Measurements from ENCODE around the gene RFPL3.

RFPL3 gene

DNA sequence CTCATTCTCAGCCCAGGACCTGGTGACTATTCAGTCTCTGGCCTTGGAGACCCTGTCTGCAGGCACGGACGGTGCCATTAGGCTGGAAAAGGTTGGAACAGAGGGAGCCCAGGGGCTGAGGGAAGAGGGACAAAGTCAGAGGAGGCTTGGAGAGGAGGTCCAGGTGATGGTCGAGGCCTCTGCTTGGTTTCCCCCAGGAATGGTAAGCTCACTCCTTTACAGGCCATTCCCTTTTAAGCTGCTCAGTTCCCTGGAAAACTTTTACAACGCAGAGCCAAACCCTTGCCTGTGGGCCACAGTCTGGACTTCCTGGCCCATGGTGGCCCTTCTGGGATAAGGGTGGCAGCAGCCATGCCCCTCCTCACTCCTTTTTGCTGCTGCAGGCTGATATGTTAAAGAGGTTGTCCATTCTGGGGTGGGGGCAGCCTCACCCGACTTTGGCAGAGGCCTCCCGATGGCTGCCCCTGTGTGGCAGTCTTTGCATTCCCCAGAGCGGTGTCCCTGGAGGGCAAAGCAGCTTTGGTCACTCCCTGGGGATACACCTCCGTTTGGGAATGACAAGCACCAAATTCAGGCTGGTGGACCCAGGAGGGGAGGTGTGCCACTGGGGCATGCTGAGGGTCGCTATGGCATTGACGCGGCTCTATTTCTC is 34.0 kb upstream of the RFPL3 start:
- ChIA-PET POLR2A (no interaction called here), CTCF (no interaction called here)
- TF ChIP-seq SP1 (IDR thresholded peaks at IDR 0.05) (no peak), ZNF384 (IDR thresholded peaks at IDR 0.05) (no peak), FOXA1 (IDR thresholded peaks at IDR 0.05) (no peak), TARDBP (IDR thresholded peaks at IDR 0.05) (no peak), HDGF (IDR thresholded peaks at IDR 0.05; ENCODE audit: borderline replicate concordance) (no peak), LEF1 (IDR thresholded peaks at IDR 0.05; ENCODE audit: borderline replicate concordance) (no peak), FOXK2 (IDR thresholded peaks at IDR 0.05) (no peak), ELF4 (IDR thresholded peaks at IDR 0.05) (no peak), BHLHE40 (IDR thresholded peaks at IDR 0.05; ENCODE audit: borderline replicate concordance) (no peak), FOXM1 (IDR thresholded peaks at IDR 0.05; ENCODE audit: borderline replicate concordance) (no peak), SUZ12 (IDR thresholded peaks at IDR 0.05) (no peak), ARNT (IDR thresholded peaks at IDR 0.05) (no peak), L3MBTL2 (conservative IDR thresholded peaks at IDR 0.05) (no peak)
- DNase-seq (ENCODE audit: extremely low spot score): no peak

DNA sequence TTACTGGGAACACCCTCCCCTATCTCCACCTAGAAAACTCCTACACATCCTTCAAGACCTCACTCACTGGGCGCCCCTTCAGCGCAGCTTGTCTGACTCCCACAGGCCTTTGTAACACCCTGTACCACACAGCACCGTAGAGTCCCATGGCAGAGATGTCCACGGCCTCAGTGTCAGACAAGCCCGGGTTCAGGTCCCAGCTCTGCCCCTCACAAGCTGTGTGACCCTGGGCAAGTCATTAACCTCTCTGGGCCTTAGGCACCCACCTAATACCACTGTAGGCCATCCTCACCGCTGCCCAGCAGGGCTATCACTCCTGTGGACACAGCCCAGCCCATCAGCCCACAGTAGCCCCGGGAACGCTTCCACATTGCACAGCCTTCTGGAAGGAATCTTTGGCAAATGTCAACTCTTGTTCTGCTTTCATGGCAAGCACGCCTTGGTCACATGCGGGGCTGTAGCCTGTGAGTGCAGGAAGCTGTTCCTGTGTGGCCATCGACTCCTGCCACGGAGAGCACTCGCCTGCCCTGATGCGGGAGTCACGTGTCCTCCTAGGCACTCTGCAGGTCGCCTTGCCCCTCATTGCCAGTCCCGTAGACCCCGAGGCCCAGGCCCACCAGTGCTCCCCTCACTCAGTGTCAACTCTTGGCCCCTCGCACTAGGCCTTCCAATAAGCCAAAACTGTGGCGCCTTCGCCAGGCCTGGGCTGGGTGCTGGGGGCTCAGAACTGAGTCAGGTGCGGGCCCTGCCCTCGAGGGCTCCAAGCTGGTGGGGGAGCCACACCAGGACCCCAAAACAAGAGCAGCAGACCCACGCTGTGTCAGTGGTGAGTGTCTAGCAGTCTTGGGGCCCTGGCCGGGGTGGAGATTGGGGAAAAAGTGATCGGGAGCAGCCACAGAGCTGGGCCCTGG is 32.9 kb upstream of the RFPL3 start:
- ChIA-PET CTCF (no interaction called here), POLR2A (no interaction called here)
- TF ChIP-seq ELF4 (IDR thresholded peaks at IDR 0.05) (no peak), HDGF (IDR thresholded peaks at IDR 0.05; ENCODE audit: borderline replicate concordance) (no peak), FOXA1 (IDR thresholded peaks at IDR 0.05) (no peak), LEF1 (IDR thresholded peaks at IDR 0.05; ENCODE audit: borderline replicate concordance) (no peak)
- DNase-seq (ENCODE audit: extremely low spot score): no peak

DNA sequence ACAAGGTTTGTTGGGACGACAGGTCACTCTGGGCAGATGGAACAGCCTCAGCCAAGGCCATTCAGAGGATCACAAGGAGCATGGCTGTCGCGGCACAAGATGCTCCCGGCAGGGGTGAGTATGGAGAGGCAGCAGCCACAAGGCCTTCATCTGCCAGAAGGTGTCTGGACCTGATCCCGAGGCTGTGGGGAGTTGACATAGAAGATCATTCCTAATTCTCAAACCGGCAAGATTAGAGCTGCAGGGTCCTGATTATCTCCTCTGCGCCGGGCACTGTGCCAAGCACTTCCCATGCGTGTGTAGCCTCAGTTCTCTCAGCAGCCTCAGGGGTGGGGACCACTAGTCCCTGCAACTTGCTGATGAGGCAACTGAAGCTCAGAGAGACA is 32.3 kb upstream of the RFPL3 start:
- CTCF ChIA-PET: no interaction called here
- POLR2A ChIA-PET: no interaction called here
- no peak for DNase-seq (ENCODE audit: extremely low spot score)
- TF ChIP-seq ARNT (IDR thresholded peaks at IDR 0.05) (no peak), ELF4 (IDR thresholded peaks at IDR 0.05) (no peak), BHLHE40 (IDR thresholded peaks at IDR 0.05; ENCODE audit: borderline replicate concordance) (no peak)

DNA sequence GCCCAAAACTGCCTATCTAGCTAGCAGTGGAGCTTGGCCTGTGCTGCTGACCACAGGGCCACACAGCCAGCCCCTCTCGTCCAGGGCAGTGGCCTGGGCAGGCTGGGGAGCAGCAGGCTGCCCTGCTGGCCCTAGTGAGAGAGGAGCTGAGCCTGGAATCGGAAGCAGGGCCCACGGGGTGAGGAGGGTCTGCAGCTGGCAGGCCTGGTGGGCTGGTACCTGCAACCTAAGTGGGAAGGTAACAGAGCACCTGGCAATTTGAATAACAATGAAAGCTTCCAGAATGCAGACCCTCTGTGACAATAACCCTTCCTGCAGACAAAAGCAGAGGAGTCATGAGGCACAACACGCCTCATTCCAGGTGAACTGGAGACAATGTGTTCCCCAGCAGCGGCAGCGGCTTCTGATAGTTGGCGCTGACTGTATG is 31.8 kb upstream of the RFPL3 start:
- no peak for DNase-seq (ENCODE audit: extremely low spot score)
- ChIA-PET CTCF (no interaction called here), POLR2A (no interaction called here)
- TF ChIP-seq HDGF (IDR thresholded peaks at IDR 0.05; ENCODE audit: borderline replicate concordance): no peak
- no peak for TF ChIP-seq NFRKB (IDR thresholded peaks at IDR 0.05)
- no peak for TF ChIP-seq BHLHE40 (IDR thresholded peaks at IDR 0.05; ENCODE audit: borderline replicate concordance)
- no peak for TF ChIP-seq ARNT (IDR thresholded peaks at IDR 0.05)
- TF ChIP-seq CTBP1 (IDR thresholded peaks at IDR 0.05; ENCODE audit: borderline replicate concordance): no peak
- TF ChIP-seq, protein P1, sequence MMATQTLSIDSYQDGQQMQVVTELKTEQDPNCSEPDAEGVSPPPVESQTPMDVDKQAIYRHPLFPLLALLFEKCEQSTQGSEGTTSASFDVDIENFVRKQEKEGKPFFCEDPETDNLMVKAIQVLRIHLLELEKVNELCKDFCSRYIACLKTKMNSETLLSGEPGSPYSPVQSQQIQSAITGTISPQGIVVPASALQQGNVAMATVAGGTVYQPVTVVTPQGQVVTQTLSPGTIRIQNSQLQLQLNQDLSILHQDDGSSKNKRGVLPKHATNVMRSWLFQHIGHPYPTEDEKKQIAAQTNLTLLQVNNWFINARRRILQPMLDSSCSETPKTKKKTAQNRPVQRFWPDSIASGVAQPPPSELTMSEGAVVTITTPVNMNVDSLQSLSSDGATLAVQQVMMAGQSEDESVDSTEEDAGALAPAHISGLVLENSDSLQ (IDR thresholded peaks at IDR 0.05): no peak
- TF ChIP-seq LEF1 (IDR thresholded peaks at IDR 0.05; ENCODE audit: borderline replicate concordance): no peak
- no peak for TF ChIP-seq ZNF384 (IDR thresholded peaks at IDR 0.05)
- TF ChIP-seq L3MBTL2 (conservative IDR thresholded peaks at IDR 0.05): no peak
- TF ChIP-seq FOXA1 (IDR thresholded peaks at IDR 0.05): no peak
- no peak for TF ChIP-seq FOXM1 (IDR thresholded peaks at IDR 0.05; ENCODE audit: borderline replicate concordance)
- TF ChIP-seq SUZ12 (IDR thresholded peaks at IDR 0.05): no peak
- TF ChIP-seq ELF4 (IDR thresholded peaks at IDR 0.05): no peak

DNA sequence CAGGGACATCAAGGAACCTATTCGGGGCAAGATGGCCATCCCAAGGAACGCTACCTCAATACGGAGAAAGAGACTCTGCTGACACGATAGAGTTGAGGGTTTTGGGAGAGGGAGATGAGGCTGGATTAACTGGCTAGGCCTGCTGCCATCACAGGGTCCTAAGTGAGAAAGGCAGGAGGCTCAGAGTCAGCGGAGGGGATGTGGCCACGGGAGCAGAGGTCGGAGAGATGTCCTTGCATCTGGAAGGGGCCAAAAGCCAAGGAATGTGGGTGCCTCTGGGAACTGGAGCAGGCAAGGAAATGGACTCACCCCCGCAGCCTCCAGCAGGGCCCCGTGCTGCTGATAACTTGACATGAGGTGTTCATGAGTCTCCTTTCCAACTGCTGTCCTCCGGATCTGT is 31.0 kb upstream of the RFPL3 start:
- TF ChIP-seq, protein P1 (IDR thresholded peaks at IDR 0.05): no peak
- TF ChIP-seq NFRKB (IDR thresholded peaks at IDR 0.05): no peak
- no peak for TF ChIP-seq SP1 (IDR thresholded peaks at IDR 0.05)
- TF ChIP-seq LEF1 (IDR thresholded peaks at IDR 0.05; ENCODE audit: borderline replicate concordance): no peak
- TF ChIP-seq FOXA1 (IDR thresholded peaks at IDR 0.05): no peak
- no peak for TF ChIP-seq ELF4 (IDR thresholded peaks at IDR 0.05)
- TF ChIP-seq SUZ12 (IDR thresholded peaks at IDR 0.05): no peak
- no peak for TF ChIP-seq ZNF384 (IDR thresholded peaks at IDR 0.05)
- no peak for TF ChIP-seq FOXM1 (IDR thresholded peaks at IDR 0.05; ENCODE audit: borderline replicate concordance)
- no peak for TF ChIP-seq FOXK2 (IDR thresholded peaks at IDR 0.05)
- TF ChIP-seq BHLHE40 (IDR thresholded peaks at IDR 0.05; ENCODE audit: borderline replicate concordance): no peak
- TF ChIP-seq HDGF (IDR thresholded peaks at IDR 0.05; ENCODE audit: borderline replicate concordance): no peak
- CTCF ChIA-PET: no interaction called here

DNA sequence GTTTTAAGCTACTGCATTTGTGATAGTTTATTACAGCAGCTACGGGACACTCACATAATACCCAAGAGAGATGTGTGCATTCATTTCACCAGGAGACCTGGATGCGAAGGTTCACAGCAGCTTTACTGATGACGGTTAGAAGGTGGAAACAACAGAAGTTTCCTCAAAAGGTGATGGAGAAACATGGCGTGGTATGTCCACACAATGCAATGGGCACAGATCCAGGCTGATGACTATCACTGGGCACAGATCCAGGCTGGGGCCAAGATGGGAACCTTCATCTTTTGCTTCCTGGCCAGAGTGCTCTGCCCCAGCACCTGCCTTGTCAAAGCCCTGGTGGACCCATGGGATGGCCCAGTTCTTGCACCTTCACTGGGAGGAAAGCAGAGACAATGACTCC is 30.6 kb upstream of the RFPL3 start:
- TF ChIP-seq ZNF384 (IDR thresholded peaks at IDR 0.05) (no peak), HDGF (IDR thresholded peaks at IDR 0.05; ENCODE audit: borderline replicate concordance) (no peak), L3MBTL2 (conservative IDR thresholded peaks at IDR 0.05) (no peak), FOXA1 (IDR thresholded peaks at IDR 0.05) (no peak), ELF4 (IDR thresholded peaks at IDR 0.05) (no peak), SUZ12 (IDR thresholded peaks at IDR 0.05) (no peak), FOXM1 (IDR thresholded peaks at IDR 0.05; ENCODE audit: borderline replicate concordance) (no peak), FOXK2 (IDR thresholded peaks at IDR 0.05) (no peak), NFRKB (IDR thresholded peaks at IDR 0.05) (no peak), LEF1 (IDR thresholded peaks at IDR 0.05; ENCODE audit: borderline replicate concordance) (no peak)
- TF ChIP-seq, protein P1 (IDR thresholded peaks at IDR 0.05): no peak
- no peak for DNase-seq (ENCODE audit: extremely low spot score)
- POLR2A ChIA-PET: no interaction called here
- CTCF ChIA-PET: no interaction called here

More for the DNA sequence above, 31.0 kb upstream of the RFPL3 start:
- POLR2A ChIA-PET: no interaction called here
- no peak for DNase-seq (ENCODE audit: extremely low spot score)

Data from HEK293T (cell line).